Fibroblast of lung (primary cell): ENCODE data around the gene ACADSB.

Experiments
- CTCF ChIP-seq, 2 donors: IDR thresholded peaks in 1 of 2; conservative IDR thresholded peaks in 1 of 2; 1 replicate in 1 of 2; 2 replicates in 1 of 2; pipeline ENCODE4 v1.5.1; 2011 to 2012; ENCODE audit warnings: low read length in 2 of 2, control low read depth in 1 of 2, inconsistent platforms in 1 of 2, low read depth in 1 of 2, mild to moderate bottlenecking in 1 of 2
- EZH2 ChIP-seq: IDR thresholded peaks from 2 replicates; pipeline ENCODE4 v1.5.1; 2012; ENCODE audit warnings: low read length, control low read depth, mild to moderate bottlenecking; ENCODE audit errors: missing control alignments

GRCh38 chr10:123014772-123015171 lies 6.0 kb downstream of the ACADSB start:
- TF ChIP-seq CTCF (conservative IDR thresholded peaks at IDR 0.05 in 1 of 2, IDR thresholded peaks at IDR 0.05 in 1 of 2; ENCODE audit: low read depth in 1 of 2, low read length in 2 of 2) (no peak), EZH2 (no peak)
